Measurements from ENCODE around the gene RBM33. TPM values are rescaled to one million over a fixed set of nuclear protein-coding genes. Genes with fewer than 3 reads are reported as not detected.

RBM33 gene
- total and polyA plus RNA-seq, 4 experiments from 2014 or later: 17.2 to 167 (median 113) TPM

DNA sequence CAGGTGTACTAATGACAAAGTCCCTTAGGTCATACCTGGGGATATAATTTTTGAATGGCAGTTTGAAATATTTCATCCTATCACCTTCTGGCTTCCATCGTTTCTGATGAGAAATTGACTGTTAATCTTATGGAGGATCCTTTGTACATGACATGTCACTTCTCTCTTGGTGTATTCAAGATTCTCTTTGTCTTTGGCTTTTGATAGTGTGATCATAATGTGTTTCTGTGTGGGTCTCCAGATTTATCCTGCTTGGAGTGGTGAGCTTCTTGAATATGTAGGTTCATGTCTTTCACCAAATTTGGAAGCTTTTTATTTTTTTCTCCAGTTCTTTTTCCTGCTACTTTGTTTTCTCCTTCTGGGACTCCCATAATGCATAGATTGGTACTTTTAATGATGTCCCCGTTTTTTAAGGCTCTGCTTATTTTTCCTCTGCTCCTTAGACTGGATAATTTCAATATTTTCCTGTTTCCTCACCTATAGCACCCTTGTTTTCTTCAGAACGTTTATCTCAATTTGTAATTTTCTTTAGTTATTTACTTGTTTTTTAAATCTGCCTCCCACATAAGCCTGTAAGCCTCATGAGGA, 4.4 kb downstream of the RBM33 start:
- peaks cover 58 to 94% (median 76%) of the 10 kb centered on the region in 4 donors for H3K4me1 Mint-ChIP-seq
- Histone ChIP-seq H3K9me3 (ENCODE audit: control insufficient read depth in 1 of 2, low read length in 2 of 2) (no peaks in the 10 kb centered on the region), H3K4me1 (ENCODE audit: insufficient read depth, low read length) (peaks cover 76% of the 10 kb centered on the region), H3K27ac (ENCODE audit: low read depth, low read length) (no peak overlapping the region), H3K4me3 (ENCODE audit: low read length in 2 of 2) (no peak overlapping the region), H3K27me3 (ENCODE audit: insufficient read depth, low read length) (no peaks in the 10 kb centered on the region), H3K36me3 (ENCODE audit: insufficient read depth, low read length) (no peaks in the 10 kb centered on the region)
- H3K27me3 Mint-ChIP-seq: no peaks in the 10 kb centered on the region
- intact Hi-C loops (cut with micrococcal nuclease): no loop called here
- peak overlapping the region in 2 of 7 donors; percentile 53 to 65 for H3K27ac Mint-ChIP-seq
- H3K9me3 Mint-ChIP-seq: peaks cover 0 to 18% (median 12%) of the 10 kb centered on the region in 8 donors
- no peak for DNase-seq
- ChIA-PET POLR2A (ENCODE audit: partially characterized antibody) (no interaction called here), CTCF (ENCODE audit: partially characterized antibody) (interaction anchor here (1.0 kb wide), 1 partner anchor 722 kb away, joined by 3 read pairs; no protein-coding TSS in a partner anchor)
- peaks cover 33 to 49% of the 10 kb centered on the region in 2 donors for H3K36me3 Mint-ChIP-seq
- H3K4me3 Mint-ChIP-seq: peak overlapping the region in 5 of 8 donors; percentile 8 to 64 (median 42)

DNA sequence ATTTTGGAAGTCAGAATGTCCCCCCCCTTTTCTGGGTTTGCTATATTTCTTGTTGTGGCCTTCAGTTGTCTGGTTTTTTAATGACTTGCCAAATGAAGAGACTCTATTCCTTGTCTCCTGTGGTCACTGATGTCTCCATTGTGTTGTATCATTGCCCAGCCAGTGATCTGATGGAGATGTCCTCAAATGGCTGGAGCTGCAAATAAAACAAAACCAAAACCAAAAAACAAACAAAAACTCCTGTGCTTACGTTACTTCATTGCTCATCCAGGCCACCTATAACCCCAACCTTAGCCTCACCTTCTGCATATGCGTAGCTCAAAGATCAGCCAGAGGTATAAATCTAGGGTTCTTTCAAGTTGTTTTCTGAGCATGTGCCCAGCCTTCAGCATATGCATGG, 5.1 kb downstream of the RBM33 start:
- peaks cover 0 to 18% (median 12%) of the 10 kb centered on the region in 8 donors for H3K9me3 Mint-ChIP-seq
- CTCF ChIA-PET (ENCODE audit: partially characterized antibody): interaction anchor here (0.5 kb wide), 1 partner anchor 27 kb away, joined by 3 read pairs; no protein-coding TSS in a partner anchor
- peaks cover 66 to 96% (median 80%) of the 10 kb centered on the region in 4 donors for H3K4me1 Mint-ChIP-seq
- no peaks in the 10 kb centered on the region for H3K27me3 Mint-ChIP-seq
- Histone ChIP-seq H3K9me3 (ENCODE audit: control insufficient read depth in 1 of 2, low read length in 2 of 2) (no peaks in the 10 kb centered on the region), H3K4me3 (ENCODE audit: low read length in 2 of 2) (no peak overlapping the region), H3K4me1 (ENCODE audit: insufficient read depth, low read length) (peaks cover 84% of the 10 kb centered on the region), H3K27me3 (ENCODE audit: insufficient read depth, low read length) (no peaks in the 10 kb centered on the region), H3K36me3 (ENCODE audit: insufficient read depth, low read length) (no peaks in the 10 kb centered on the region), H3K27ac (ENCODE audit: low read depth, low read length) (no peak overlapping the region)
- H3K4me3 Mint-ChIP-seq: peak overlapping the region in 5 of 8 donors; percentile 7 to 68 (median 59)
- no peak for DNase-seq
- POLR2A ChIA-PET (ENCODE audit: partially characterized antibody): no interaction called here
- peaks cover 33 to 48% of the 10 kb centered on the region in 2 donors for H3K36me3 Mint-ChIP-seq
- H3K27ac Mint-ChIP-seq: peak overlapping the region in 3 of 7 donors; percentile 11 to 84 (median 32)
- intact Hi-C loops (cut with micrococcal nuclease): no loop called here

DNA sequence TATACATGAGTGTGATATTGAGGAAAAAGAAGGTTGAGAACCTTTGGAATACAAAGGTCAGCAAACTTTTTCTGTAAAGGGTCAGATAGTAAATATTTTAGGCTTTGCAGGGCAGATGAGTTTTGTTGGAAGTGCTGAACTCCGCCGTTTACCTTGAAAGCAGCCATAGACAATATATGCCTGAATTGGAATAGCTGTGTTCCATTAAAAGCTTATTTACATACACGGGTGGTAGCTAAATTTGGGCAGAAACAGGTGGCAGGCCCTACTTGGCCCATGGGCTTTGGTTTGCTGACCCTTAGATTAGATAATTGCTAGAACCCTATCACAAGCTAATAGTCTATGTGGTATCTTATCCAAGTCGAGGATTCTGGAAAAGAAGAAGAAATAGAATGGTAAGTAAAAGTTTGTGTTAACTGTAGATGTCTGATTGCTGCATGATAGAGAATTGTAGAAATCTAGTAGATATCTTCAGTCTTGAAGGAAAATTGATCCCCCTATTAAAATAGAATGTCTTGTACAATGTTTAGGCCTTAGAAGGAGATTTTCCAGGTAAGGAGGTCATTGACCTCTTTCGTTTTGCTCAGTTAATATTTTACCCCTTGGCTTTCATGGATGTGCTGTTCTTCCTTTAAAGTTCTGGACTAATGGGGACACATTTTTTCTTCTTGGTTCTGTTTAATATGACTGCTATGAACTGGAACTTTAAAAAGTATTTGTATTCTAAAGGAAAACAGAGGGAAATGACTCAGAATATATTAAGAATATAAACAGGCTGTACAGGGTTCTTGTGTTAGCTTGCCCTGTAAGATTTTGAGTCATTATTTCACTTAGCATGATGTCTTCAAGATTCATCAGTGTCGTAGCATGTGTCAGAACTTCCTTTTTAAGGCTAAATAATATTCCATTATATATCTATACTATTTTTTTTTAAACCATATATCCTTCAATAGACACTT, 8.0 kb downstream of the RBM33 start:
- peaks cover 84% of the 10 kb centered on the region for H3K4me1 ChIP-seq (ENCODE audit: insufficient read depth, low read length)
- intact Hi-C loops (cut with micrococcal nuclease): no loop called here
- H3K36me3 Mint-ChIP-seq: peaks cover 31 to 34% of the 10 kb centered on the region in 2 donors
- DNase-seq: no peak
- CTCF ChIA-PET (ENCODE audit: partially characterized antibody): no interaction called here
- H3K4me3 Mint-ChIP-seq: peak overlapping the region in 5 of 8 donors; percentile 13 to 40 (median 18)
- no peak overlapping the region for H3K27ac ChIP-seq (ENCODE audit: low read depth, low read length)
- H3K27me3 Mint-ChIP-seq: no peaks in the 10 kb centered on the region
- peaks cover 61 to 98% (median 79%) of the 10 kb centered on the region in 4 donors for H3K4me1 Mint-ChIP-seq
- POLR2A ChIA-PET (ENCODE audit: partially characterized antibody): interaction anchor here (1.7 kb wide), 1 partner anchor 8 kb away, joined by 5 read pairs; the partner anchor contains the start of gene RBM33
- no peaks in the 10 kb centered on the region for H3K9me3 ChIP-seq (ENCODE audit: control insufficient read depth in 1 of 2, low read length in 2 of 2)
- H3K27me3 ChIP-seq (ENCODE audit: insufficient read depth, low read length): no peaks in the 10 kb centered on the region
- H3K36me3 ChIP-seq (ENCODE audit: insufficient read depth, low read length): no peaks in the 10 kb centered on the region
- H3K27ac Mint-ChIP-seq: peak overlapping the region in 1 of 7 donors; percentile 5
- no peak overlapping the region for H3K4me3 ChIP-seq (ENCODE audit: low read length in 2 of 2)
- H3K9me3 Mint-ChIP-seq: peaks cover 0 to 18% (median 12%) of the 10 kb centered on the region in 8 donors

DNA sequence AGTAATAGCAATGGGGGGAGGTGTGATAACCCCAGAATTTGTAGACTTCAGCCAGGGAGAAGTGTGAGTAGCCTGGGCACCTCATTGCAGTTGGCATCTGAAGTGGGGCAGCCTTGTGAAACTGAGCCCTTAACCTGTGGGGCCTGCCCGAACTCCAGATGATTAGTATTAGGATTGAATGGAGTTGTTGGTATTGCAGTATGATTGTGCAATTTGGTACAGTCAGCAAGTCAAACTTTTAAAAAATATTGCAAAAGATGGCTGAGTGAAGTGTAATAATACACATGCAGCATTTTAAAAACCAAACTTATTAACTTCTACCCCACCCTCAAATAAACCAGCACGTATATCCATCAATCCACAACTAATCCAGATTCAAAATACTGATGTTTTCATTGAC, 9.3 kb downstream of the RBM33 start:
- Histone ChIP-seq H3K27me3 (ENCODE audit: insufficient read depth, low read length) (no peaks in the 10 kb centered on the region), H3K36me3 (ENCODE audit: insufficient read depth, low read length) (no peaks in the 10 kb centered on the region), H3K27ac (ENCODE audit: low read depth, low read length) (no peak overlapping the region), H3K4me1 (ENCODE audit: insufficient read depth, low read length) (peaks cover 78% of the 10 kb centered on the region), H3K4me3 (ENCODE audit: low read length in 2 of 2) (no peak overlapping the region), H3K9me3 (ENCODE audit: control insufficient read depth in 1 of 2, low read length in 2 of 2) (no peaks in the 10 kb centered on the region)
- H3K4me3 Mint-ChIP-seq: peak overlapping the region in 7 of 8 donors; percentile 23 to 59 (median 50)
- peaks cover 57 to 99% (median 77%) of the 10 kb centered on the region in 4 donors for H3K4me1 Mint-ChIP-seq
- ChIA-PET CTCF (ENCODE audit: partially characterized antibody) (no interaction called here), POLR2A (ENCODE audit: partially characterized antibody) (interaction anchor here (1.7 kb wide), 1 partner anchor 10 kb away, joined by 5 read pairs; the partner anchor contains the start of gene RBM33)
- intact Hi-C loops (cut with micrococcal nuclease): no loop called here
- peak overlapping the region in 5 of 7 donors; percentile 1 to 71 (median 47) for H3K27ac Mint-ChIP-seq
- H3K9me3 Mint-ChIP-seq: peaks cover 0 to 9% (median 5%) of the 10 kb centered on the region in 8 donors
- H3K27me3 Mint-ChIP-seq: no peaks in the 10 kb centered on the region
- H3K36me3 Mint-ChIP-seq: peaks cover 17 to 21% of the 10 kb centered on the region in 2 donors
- DNase-seq: no peak

DNA sequence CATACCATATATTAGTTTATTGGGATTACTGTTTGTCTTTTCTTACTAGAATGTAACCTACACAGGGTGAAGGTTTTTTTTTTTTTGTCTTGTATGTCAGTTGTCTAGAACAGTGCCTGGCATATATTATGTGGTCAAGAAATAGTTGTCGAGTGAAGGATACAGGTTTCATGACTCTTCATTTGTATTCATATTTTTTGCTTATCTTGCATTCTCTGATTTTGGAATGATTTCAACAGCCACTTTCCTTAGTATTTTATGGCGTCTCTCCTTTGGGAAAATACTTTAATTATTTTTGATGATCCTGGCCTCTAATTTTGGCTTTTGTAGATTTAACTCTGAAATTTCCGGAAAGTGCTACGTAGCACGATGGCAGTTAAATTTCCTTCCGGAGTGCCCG, 12.4 kb downstream of the RBM33 start:
- intact Hi-C loops (cut with micrococcal nuclease): no loop called here
- Mint-ChIP-seq H3K9me3 (peaks cover 0 to 5% (median 1%) of the 10 kb centered on the region in 8 donors), H3K36me3 (peaks cover 12 to 20% of the 10 kb centered on the region in 2 donors), H3K27ac (no peak overlapping the region), H3K4me1 (peaks cover 55 to 96% (median 76%) of the 10 kb centered on the region in 4 donors), H3K4me3 (peak overlapping the region in 3 of 8 donors; percentile 9 to 32 (median 26)), H3K27me3 (no peaks in the 10 kb centered on the region)
- Histone ChIP-seq H3K9me3 (ENCODE audit: control insufficient read depth in 1 of 2, low read length in 2 of 2) (no peaks in the 10 kb centered on the region), H3K4me1 (ENCODE audit: insufficient read depth, low read length) (peaks cover 77% of the 10 kb centered on the region), H3K27ac (ENCODE audit: low read depth, low read length) (no peak overlapping the region), H3K36me3 (ENCODE audit: insufficient read depth, low read length) (no peaks in the 10 kb centered on the region), H3K27me3 (ENCODE audit: insufficient read depth, low read length) (no peaks in the 10 kb centered on the region), H3K4me3 (ENCODE audit: low read length in 2 of 2) (no peak overlapping the region)
- CTCF ChIA-PET (ENCODE audit: partially characterized antibody): interaction anchor here (1.2 kb wide), 1 partner anchor 58 kb away, joined by 4 read pairs; no protein-coding TSS in a partner anchor
- POLR2A ChIA-PET (ENCODE audit: partially characterized antibody): interaction anchor here (0.7 to 1.1 kb wide), 2 partner anchors 23 to 27 kb away, joined by 3 to 4 read pairs; no protein-coding TSS in a partner anchor
- DNase-seq: no peak

DNA sequence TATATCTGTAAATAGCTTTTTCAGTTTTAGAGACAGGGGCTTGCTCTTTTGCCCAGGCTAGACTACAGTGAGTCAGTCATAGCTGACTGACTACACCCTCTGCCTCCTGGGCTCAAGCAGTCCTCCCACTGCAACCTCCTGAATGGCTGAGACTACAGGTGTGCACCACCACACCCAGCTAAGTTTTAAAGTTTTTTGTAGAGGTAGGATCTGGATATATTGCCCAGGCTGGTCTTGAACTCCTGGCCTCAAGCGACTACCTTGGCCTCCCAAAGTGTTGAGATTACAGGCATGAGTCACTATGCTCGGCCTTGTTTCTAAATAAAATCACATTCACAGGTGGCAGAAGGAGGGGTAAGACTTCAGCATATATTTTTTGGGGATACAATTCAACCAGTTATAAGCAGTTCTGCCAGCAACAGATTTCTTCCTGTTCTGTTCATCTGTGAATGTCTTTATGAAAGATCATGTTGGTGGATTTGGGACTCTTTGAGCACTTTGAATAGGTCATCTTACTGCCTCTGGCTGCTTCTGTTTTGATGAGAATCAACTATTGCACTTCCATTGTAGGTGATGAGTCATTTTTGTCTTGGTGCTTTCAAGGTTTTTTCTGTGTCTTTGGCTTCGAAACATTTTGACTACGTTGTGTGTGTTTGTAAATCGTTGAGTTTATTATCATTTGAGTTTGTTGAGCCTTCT, 15.7 kb downstream of the RBM33 start:
- no peak overlapping the region for H3K4me3 ChIP-seq (ENCODE audit: low read length in 2 of 2)
- peaks cover 0 to 5% (median 1%) of the 10 kb centered on the region in 8 donors for H3K9me3 Mint-ChIP-seq
- POLR2A ChIA-PET (ENCODE audit: partially characterized antibody): no interaction called here
- H3K4me1 ChIP-seq (ENCODE audit: insufficient read depth, low read length): peaks cover 80% of the 10 kb centered on the region
- H3K4me1 Mint-ChIP-seq: peaks cover 56 to 92% (median 75%) of the 10 kb centered on the region in 4 donors
- H3K27ac Mint-ChIP-seq: peak overlapping the region in 4 of 7 donors; percentile 7 to 29 (median 11)
- DNase-seq: no peak
- peaks cover 22 to 28% of the 10 kb centered on the region in 2 donors for H3K36me3 Mint-ChIP-seq
- intact Hi-C loops (cut with micrococcal nuclease): no loop called here
- CTCF ChIA-PET (ENCODE audit: partially characterized antibody): interaction anchor here (1.4 kb wide), 1 partner anchor 732 kb away, joined by 4 read pairs; no protein-coding TSS in a partner anchor
- H3K9me3 ChIP-seq (ENCODE audit: control insufficient read depth in 1 of 2, low read length in 2 of 2): no peaks in the 10 kb centered on the region
- peak overlapping the region in 6 of 8 donors; percentile 13 to 66 (median 40) for H3K4me3 Mint-ChIP-seq
- H3K27me3 Mint-ChIP-seq: no peaks in the 10 kb centered on the region
- no peak overlapping the region for H3K27ac ChIP-seq (ENCODE audit: low read depth, low read length)
- no peaks in the 10 kb centered on the region for H3K27me3 ChIP-seq (ENCODE audit: insufficient read depth, low read length)
- no peaks in the 10 kb centered on the region for H3K36me3 ChIP-seq (ENCODE audit: insufficient read depth, low read length)
